ENCODE data around the gene CMC4.

CMC4 gene

DNA sequence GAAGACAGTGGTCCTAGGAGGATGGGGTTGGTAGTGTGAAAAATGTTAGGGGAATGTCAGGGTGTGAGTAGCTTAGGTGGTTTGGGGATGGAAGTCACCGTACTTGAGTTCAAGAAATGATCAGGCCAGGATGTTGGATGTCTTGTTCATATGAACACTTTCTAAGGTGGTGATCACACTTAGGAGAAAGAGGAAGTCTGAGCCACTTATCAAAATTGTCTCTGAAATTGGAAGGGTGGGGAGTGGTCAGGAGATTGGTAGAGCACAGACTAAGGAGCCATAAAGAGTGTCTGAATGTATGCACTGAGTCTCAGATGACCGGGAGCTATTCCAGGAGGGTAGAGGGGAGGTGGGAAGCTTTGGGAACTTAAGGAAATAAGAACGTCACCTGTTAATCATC lies 17.3 kb downstream of the CMC4 start:
- DNase-seq, result no peak

DNA sequence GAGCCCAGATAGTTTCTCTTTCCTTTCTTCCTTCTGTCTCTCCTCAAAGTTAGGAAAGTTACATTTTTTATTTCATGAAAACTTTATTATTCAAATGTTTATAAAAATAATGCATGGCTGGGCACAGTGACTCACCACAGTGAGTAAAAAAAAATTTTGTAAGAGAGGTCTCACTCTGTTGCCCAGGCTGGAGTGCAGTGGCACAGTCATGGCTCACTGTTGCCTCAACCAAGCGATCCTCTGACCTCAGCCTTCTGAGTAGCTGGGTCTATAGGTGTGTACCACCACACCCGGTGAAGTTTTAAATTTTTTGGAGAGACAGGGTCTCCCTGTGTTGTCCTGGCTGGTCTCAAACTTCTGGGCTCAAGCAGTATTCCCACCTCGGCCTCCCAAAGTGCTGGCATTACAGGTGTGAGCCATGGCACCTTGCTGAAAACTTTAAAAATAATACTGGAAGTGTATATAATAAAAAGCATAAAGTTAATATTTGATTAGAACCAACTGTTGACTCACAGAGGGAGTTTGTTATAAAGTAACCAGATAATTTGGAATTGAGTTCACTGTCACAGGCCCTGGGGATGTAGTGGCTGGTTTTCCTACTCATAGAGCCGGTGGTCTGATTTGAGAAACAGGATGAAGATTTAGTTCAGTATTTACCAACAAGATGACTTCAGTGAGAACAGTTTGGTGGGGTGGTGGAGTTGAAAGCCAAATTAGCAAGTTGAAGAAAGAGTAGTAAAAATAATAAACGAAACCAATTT lies 18.0 kb downstream of the CMC4 start:
- DNase-seq, result no peak

DNA sequence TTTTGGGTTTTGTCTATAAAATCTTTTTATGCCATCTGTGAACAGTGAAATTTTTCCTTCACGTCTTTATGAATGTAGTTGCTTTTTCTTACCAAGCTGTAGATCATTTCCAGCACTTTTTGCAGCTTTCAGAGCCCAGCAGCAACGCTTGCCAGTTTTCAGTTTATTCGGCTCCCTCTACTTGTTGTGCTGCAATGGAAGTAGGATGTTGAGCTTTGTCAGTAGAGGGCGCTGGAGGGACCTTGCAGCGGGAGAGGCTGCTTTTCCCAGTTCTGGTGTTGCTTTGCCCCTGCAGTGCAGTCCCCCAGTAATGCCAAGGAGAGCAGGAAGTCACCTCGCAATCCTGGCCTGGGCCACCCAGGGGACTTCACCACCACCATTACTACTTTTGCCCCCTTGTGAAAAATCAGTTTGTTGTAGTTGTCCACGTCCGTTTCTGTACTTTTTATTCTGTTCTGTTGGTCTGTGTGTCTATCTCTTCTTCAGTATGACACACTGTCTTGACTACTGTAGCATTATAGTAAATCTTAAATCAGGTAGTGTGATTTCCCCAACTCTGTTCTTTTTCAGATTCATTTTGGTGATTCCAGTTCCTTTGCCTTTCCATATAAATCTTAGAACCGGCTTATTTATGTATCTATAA lies 21.8 kb downstream of the CMC4 start:
- peak; percentile 38 to 73 (median 62) for DNase-seq

DNA sequence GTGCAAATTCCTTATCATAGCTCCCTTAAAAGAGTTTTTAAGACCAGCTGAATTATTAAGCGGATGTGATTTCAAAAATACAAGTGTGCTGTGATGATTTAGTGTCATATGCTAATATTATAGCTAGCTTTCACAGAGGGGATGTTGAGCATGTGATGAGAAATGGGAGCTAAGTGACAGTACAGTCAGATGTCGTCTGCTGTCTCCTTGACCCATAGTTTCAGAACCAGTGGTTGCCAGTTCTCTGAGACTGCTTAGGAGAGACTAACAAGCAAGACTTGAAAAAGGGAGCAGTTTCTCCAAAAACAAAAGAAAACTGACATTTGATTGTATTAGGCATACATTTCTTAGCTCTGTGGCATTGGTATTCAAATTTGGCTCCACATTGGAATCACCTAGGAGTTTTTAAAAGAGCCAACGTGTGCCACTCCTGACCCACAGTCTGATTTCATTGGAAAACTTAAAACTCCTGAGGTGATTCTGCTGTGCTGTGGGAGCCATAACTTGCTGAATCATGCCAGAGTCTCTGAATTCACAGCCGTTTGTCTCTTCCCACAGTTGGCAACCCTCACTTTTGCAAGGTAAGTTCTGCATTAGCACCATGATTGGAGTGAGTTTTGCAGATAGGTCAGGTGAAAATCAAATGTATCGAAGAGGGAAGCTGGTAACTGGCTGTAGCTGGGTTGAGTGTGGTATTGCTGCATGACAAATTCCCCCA lies 24.0 kb downstream of the CMC4 start:
- DNase-seq, result peak in 3 of 4 experiments; percentile 10 to 30 (median 12)

DNA sequence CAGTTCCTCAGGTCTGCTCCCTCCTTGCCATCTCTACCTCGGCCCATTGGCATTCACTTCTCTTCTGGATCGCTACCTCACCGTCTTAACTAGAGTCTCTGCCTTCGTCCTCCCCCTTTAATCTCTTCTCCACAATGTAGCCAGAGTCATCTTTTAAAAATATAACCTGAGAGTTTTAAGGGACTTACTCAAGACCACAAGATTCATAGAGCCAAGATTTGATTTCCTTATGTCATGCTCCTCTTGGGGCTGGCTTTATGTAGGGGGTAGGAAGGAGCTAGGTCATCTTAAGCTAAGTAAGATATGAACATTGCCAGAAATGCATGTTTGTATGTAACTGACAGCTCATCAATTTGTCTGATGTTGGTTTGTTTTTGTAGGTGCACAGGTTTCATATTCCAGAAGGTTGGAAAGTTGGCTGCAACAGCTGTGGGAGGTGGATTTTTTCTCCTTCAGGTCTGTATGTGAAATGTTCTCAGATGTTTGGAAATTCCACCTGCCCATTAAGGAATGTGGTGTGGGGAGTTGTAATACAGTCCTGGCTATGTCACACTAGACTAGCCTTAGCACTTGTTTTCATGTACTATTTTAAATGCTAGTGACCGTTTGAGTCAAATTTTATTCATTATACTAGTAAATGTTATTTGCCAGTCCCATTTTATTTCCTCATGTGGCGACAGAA lies 24.7 kb downstream of the CMC4 start:
- DNase-seq, result no peak

DNA sequence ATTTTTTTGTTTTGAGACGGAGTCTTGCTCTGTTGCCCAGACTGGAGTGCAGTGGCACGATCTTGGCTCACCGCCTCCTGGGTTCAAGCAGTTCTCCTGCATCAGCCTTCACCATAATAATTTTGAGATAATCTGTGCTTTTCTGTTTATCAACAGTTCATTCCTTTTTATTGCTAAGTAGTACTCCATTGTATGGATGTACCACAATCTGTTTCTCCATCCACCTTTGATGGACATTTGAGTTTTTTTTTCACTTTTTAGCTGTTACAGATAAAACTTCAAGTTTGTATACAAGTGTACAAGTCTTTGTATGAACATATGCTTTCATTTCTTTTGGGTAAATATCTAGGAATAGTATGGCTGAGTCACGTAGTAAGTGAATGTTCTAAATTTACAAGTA lies 35.2 kb downstream of the CMC4 start:
- DNase-seq, result no peak

DNA sequence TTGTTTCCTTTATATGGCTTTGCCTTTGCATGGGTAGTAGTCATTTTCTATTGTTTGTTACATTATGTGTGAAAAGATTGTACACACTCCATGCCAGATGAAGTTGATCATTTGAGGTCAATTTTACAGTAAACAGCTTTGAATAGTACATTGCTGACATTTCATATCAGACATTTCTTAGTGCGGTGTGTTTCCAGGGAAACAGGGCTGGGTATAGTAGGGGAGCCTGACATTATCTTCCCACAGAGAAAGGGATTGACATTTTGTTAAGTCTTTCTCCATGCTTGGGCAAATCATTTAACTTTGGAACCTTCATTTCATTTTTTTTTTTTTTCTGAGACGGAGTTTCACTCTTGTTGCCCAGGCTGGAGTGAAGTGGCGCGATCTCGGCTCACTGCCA lies 39.3 kb downstream of the CMC4 start:
- no peak for DNase-seq

DNA sequence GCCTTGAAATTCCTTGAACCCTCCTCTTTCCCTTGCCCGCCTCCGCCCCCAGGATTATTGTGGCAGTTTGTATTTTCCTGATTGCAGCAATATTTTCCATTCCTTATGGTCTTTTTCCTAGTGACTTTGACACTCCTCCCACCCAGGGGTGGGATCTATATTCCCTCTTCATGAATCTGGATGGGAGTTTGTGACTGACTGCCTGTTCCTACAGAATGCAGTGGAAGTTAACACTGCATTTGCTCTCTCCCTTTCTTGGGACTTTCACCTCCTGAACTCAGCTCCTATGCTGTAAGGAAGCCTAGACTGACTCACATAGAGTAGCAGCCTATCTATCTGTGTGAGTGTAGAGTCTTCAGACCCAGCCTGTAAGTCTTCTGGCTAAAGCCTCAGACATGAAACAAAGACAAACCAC lies 42.1 kb downstream of the CMC4 start:
- DNase-seq, result peak in 1 of 4 experiments; percentile 11

DNA sequence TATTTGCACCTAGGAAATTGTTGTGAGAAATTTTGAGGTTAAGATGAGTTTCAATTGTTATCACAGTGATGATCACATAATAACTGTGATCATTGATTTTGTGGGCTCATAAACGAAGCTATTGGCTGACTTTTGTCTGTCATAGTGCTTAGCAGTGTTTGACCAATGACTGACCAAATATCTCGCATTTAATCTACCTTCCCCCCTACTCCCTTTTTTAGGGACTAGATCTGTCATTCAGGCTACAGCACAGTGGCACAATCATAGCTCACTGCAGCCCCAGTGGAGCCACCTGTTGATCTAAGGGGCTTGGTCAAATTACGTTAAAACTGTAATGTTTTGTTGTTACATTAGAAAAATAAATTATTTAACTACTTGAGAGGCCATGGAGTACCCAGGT lies 42.8 kb downstream of the CMC4 start:
- no peak for DNase-seq

DNA sequence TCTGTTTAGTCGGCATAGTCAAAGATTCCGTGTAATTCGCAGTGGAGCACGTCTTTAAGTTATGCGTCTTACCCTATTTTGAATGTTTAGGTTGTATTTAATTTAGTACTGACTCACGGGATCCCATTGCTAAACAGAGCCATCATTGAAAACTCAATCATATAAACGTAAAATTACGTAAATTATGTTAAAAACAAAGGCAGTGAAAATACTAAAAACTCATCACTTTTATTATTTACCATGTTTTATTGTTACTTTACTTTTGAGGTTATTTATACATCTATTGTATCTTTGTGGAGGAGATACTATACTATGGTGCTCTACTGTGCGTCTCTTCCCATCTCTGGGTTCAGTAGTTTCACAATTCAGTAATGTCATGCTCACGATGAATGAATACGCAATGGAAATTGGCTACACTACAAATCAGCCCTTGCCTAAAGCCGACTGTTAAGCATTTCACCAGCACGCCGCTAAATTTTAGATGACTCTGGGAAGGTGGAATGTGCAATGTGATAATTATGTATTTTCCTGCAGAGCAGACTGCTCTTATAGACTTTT lies 43.3 kb downstream of the CMC4 start:
- peak; percentile 48 to 85 (median 70) for DNase-seq

DNA sequence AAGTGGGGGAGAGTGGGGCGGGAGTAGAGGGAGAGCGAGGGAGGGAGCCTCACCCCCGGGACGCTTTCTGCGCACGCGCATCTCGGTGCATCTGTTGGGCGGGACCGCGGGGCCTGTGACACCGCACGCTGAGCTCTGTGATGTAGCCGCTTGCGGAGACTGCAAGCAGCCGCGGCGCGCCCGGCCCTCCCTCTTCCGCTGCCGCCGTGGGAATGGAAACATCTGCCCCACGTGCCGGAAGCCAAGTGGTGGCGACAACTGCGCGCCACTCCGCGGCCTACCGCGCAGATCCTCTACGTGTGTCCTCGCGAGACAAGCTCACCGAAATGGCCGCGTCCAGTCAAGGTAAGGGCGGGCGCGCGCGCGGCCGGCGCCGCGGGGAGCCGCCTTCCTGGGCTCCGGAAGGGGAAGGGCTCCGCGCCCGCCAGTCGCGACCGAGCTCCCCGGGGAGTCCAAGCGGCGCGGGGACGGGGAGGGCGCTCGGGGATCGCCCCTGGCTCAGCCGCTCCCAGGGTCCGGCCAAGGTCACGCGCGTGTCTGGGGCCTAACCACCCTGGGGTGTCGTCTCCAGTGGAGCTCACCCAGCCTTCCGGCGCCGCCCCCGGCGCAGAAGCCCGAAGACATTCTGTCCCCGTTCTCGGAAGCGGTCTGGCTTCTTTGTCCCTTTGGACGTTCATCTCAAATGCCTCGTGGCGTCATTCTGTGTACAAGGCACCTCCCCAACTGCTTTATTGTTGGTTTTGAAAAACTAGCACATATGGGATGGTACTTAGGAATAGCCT lies 44.0 kb downstream of the CMC4 start, which contains the start of gene FUNDC2:
Gene FUNDC2, plus strand, starts transcription at position 118 of the 782 bp plus-strand sequence. Its CDS starts 95 bp downstream, at position 213.
- DNase-seq, result peak; percentile 94 to 96 (median 96)

DNA sequence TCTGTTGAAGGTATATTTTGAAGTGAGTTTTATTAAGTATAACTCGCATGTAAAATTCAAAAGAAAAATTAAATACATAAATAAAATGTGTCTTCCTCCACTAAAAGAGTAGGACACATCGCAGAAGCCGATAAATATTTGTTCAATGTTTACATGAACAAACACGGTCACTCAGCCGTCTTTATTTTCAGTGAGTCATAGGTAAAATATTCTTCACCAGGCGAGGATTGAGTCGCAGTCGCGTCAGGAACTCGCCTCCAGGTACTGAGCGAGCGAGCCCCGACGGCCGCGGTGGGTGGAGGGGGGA lies 44.6 kb downstream of the CMC4 start:
- no peak for DNase-seq

DNA sequence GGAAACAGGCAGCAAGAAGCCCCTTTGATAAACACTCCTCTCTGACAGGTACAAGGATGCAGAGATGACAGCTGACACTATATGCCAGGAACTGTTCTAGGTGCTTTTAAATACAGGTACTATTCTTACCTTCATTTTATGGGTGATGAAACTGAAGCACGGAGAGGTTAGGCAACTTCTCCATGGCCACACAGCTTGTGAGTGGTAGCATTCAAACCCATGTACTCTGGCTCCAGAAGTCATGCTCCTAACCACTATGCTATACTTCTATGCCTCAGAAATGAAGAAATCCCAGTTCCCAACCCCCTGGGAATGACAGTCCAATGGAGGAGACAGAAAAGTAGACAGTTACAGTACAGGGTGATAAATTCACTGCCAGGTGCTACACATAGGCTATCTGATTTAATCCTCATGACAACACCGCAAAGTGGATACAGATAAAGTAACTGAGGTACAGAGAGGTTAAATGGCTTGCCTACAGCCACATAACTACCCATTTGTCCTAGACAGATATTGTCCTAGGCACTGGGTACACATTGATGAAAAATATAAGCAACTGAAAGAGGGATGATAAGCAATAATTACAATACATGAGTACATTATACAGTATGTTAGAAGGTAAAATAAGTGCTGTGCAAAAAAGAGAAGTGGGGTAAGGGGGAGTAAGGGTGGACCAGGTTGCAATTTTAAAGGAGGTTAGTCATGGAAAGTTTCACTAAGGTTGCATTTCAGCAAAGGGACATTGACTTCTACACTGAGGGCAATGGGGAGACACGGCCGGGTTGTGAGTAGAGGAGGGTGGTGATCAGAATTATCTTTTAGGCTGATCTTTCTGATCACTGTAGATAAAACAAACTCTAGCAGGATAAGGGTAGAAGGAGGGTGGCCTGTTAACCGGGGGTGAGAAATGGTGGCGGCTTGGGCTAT lies 46.8 kb downstream of the CMC4 start:
- no peak for DNase-seq

DNA sequence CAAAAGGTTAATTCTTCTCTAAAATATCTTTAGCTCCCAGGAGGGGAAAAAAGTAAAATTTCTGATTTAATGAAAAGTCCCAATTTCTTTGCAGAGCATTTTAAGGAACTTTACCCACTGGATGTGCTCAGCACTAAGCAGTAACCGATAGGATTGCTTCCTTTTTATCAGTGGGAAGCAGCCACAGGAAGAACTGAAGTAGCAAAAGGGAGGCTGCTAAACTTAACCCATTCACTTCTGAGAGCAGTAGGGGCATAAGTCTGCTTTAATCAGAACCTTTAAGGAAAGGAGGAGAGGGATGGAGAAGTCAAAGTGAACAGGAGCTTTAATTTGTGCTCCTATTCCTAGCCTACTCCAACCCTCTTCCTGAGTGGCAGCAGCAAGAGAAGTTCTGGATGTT lies 48.4 kb downstream of the CMC4 start, which contains the start of gene F8:
Gene F8, minus strand, starts transcription at position 139 of the 400 bp plus-strand sequence. CDS start 171 bp downstream, outside the sequence.
- peak; percentile 9 to 55 (median 44) for DNase-seq

DNA sequence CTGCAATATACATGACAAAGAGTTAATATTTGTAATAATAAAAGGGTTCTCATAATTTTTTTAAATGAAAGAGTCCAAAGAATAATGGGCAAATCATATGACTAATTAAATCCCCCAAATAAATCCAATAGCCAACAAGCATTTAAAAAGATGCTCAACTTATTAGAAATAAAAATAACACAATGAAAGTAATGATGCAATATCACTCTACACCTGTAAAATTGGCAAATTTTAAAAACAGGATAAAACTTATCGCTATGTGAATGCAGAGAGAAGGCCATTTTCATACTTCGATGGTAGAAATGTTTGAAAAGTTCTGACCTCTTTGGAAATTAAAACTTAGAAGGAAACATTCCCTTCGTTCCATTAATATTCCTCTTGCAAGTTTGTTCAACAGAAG lies 50.3 kb downstream of the CMC4 start:
- no peak for DNase-seq
